HepG2 (cell line): ENCODE results near the gene DYRK1B. TPM values are rescaled to one million over a fixed set of nuclear protein-coding genes. Genes with fewer than 3 reads are reported as not detected.
A peak's percentile ranks its signal among the peaks of the same experiment; 100 is the strongest.

Experiments
- ASH2L ChIP-seq: fragments of 300-600, 200-600 bp; sonication (generic); IDR thresholded peaks from 2 replicates; pipeline ENCODE4 v1.7.0; 2017; ENCODE audit warnings: low read depth, mild to moderate bottlenecking, moderate library complexity, mixed read lengths, low read length; ENCODE audit not compliant: insufficient read length
- CHD2 ChIP-seq: IDR thresholded peaks from 2 replicates; pipeline ENCODE4 v1.6.1; 2011; ENCODE audit warnings: low read depth, low read length, improper control_type of control experiment
- ONECUT2 ChIP-seq: sonication (generic); formaldehyde crosslinking; IDR thresholded peaks from 2 replicates; pipeline ENCODE4 v1.4.0; 2020; ENCODE audit warnings: missing genetic modification reagents
- SP4 ChIP-seq: sonication (generic); formaldehyde crosslinking; IDR thresholded peaks from 2 replicates; pipeline ENCODE4 v1.8.1; 2023; ENCODE audit warnings: mild to moderate bottlenecking, missing genetic modification reagents
- TOPORS ChIP-seq: sonication (generic); formaldehyde crosslinking; IDR thresholded peaks from 2 replicates; pipeline ENCODE4 v1.8.0; 2023; ENCODE audit warnings: mild to moderate bottlenecking, missing genetic modification reagents
- ZGPAT ChIP-seq: IDR thresholded peaks from 2 replicates; pipeline ENCODE4 v1.6.1; 2016; ENCODE audit warnings: mild to moderate bottlenecking
- ZNF232 ChIP-seq: sonication (generic); formaldehyde crosslinking; IDR thresholded peaks from 2 replicates; pipeline ENCODE4 v1.4.0; 2020; ENCODE audit warnings: missing genetic modification reagents, borderline replicate concordance
- ZNF317 ChIP-seq: sonication (generic); formaldehyde crosslinking; IDR thresholded peaks from 2 replicates; pipeline ENCODE4 v1.5.0; 2020; ENCODE audit warnings: mild to moderate bottlenecking, missing genetic modification reagents
- ZNF382 ChIP-seq: sonication (generic); formaldehyde crosslinking; IDR thresholded peaks from 2 replicates; pipeline ENCODE4 v1.5.0; 2020; ENCODE audit warnings: missing genetic modification reagents, mild to moderate bottlenecking, borderline replicate concordance
- ZNF432 ChIP-seq: sonication (generic); formaldehyde crosslinking; IDR thresholded peaks from 2 replicates; pipeline ENCODE4 v1.5.0; 2020; ENCODE audit warnings: missing genetic modification reagents, mild to moderate bottlenecking, borderline replicate concordance
- ZNF513 ChIP-seq: sonication (generic); formaldehyde crosslinking; conservative IDR thresholded peaks from 2 replicates; pipeline ENCODE4 v1.5.0; 2020; ENCODE audit warnings: missing genetic modification reagents
- ZNF780A ChIP-seq: sonication (generic); formaldehyde crosslinking; IDR thresholded peaks from 2 replicates; pipeline ENCODE4 v1.8.0; 2022; ENCODE audit warnings: mild to moderate bottlenecking, missing genetic modification reagents, moderate library complexity
- ZSCAN22 ChIP-seq: sonication (generic); formaldehyde crosslinking; IDR thresholded peaks from 2 replicates; pipeline ENCODE4 v1.4.0; 2020; ENCODE audit warnings: mild to moderate bottlenecking, missing genetic modification reagents
- polyA plus RNA-seq, 8 experiments: library from polyadenylated mRNA; depleted of rRNA in 3 of 8; stranded (reverse) in 7 of 8; unstranded in 1 of 8; fragments of >200 nt; fragmentation: Illumina TruSeq in 4 of 8; extraction: Trizol in 4 of 8; gene quantifications; 2 replicates each; pipeline versions ENCODE4 v1.2.1 to v1.2.3, GENCODE V29; 2011 to 2016; ENCODE audit warnings: low read depth in 4 of 8, missing spikeins in 1 of 8, mixed read lengths in 1 of 8; ENCODE audit not compliant: insufficient read depth in 1 of 8
- total RNA-seq, 5 experiments: library from RNA; depleted of rRNA; stranded (reverse); fragments of >200 nt; fragmentation: Illumina TruSeq; extraction: Trizol; gene quantifications; 2 replicates each; pipeline ENCODE4 v1.2.3, GENCODE V29; 2016; ENCODE audit warnings: low read depth in 1 of 5
- TF ChIP-seq, protein P1 (sequence below): sonication (generic); formaldehyde crosslinking; IDR thresholded peaks from 2 replicates; pipeline ENCODE4 v1.8.0; 2022; ENCODE audit warnings: missing genetic modification reagents, mild to moderate bottlenecking, borderline replicate concordance

The DYRK1B gene
- total and polyA plus RNA-seq, 2 of the 13 experiments (the other 11 are each of a cell fraction or from before 2014, with no cell fraction given) = 0.82 to 1.3 TPM

GRCh38 chr19:39846678-39847486 is 12.9 kb upstream of the DYRK1B start (continued):
- peak; percentile 9 for TF ChIP-seq ASH2L
- 0 out of 2 replicates have a peak, but pooled peaks have one; percentile 22 for TF ChIP-seq ZGPAT (CRISPR knock-in tag)
- TF ChIP-seq ZSCAN22 (CRISPR knock-in tag) = 0 out of 2 replicates have a peak, but pooled peaks have one; percentile 1
- TF ChIP-seq ZNF232 (CRISPR knock-in tag) = 0 out of 2 replicates have a peak, but pooled peaks have one; percentile 11
- no peak for TF ChIP-seq CHD2
- TF ChIP-seq, protein P1, sequence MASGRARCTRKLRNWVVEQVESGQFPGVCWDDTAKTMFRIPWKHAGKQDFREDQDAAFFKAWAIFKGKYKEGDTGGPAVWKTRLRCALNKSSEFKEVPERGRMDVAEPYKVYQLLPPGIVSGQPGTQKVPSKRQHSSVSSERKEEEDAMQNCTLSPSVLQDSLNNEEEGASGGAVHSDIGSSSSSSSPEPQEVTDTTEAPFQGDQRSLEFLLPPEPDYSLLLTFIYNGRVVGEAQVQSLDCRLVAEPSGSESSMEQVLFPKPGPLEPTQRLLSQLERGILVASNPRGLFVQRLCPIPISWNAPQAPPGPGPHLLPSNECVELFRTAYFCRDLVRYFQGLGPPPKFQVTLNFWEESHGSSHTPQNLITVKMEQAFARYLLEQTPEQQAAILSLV (CRISPR knock-in tag) = no peak
- TF ChIP-seq TOPORS = peak; percentile 40; the same call in 1 of the 2 replicates
- no peak for TF ChIP-seq ZNF432 (CRISPR knock-in tag)
- no peak for TF ChIP-seq ZNF513
- TF ChIP-seq ZNF382 = no peak
- TF ChIP-seq SP4 (CRISPR knock-in tag) = peak; percentile 32; the same call in 1 of the 2 replicates
- no peak for TF ChIP-seq ONECUT2
- 0 out of 2 replicates have a peak, but pooled peaks have one; percentile 6 for TF ChIP-seq ZNF317 (CRISPR knock-in tag)
- no peak for TF ChIP-seq ZNF780A
